HEK293 (cell line): Measurements from ENCODE around the gene NKPD1.

Experiments used
- CTCF ChIA-PET: fragments of 350-600 bp; formaldehyde crosslinking; extraction: SDS; loops from one replicate; lab custom pipeline; 2021; ENCODE audit warnings: antibody characterized with exemption; lab: Yijun Ruan, JAX
- POLR2A ChIA-PET: fragments of 300-600 bp; formaldehyde crosslinking; extraction: SDS; loops from one replicate; lab custom pipeline; 2020; ENCODE audit warnings: antibody characterized with exemption, inconsistent platforms; lab: Yijun Ruan, JAX
- H3K27ac ChIP-seq: fragments of 200-500 bp; sonication (Bioruptor generic); 2 replicates; pipeline ENCODE4 v1.5.1; 2014; ENCODE audit warnings: low read depth, low read length, control low read depth, inconsistent platforms; ENCODE audit errors: extremely low read depth
- H3K36me3 ChIP-seq, 2 experiments: fragments of 200-500 bp in 1 of 2; sonication (Bioruptor generic) in 1 of 2; 1 replicate in 1 of 2; 2 replicates in 1 of 2; pipeline ENCODE4 v1.5.1; 2014 to 2017; ENCODE audit warnings: inconsistent platforms in 2 of 2, low read length in 2 of 2; ENCODE audit not compliant: control insufficient read depth in 2 of 2, insufficient read depth in 1 of 2
- H3K4me1 ChIP-seq: fragments of 200-500 bp; sonication (Bioruptor generic); 2 replicates; pipeline ENCODE4 v1.5.1; 2014; ENCODE audit warnings: mild to moderate bottlenecking, low read length, inconsistent platforms; ENCODE audit not compliant: control insufficient read depth, insufficient read depth
- H3K4me3 ChIP-seq: 2 replicates; pipeline ENCODE4 v1.5.1; 2011; ENCODE audit warnings: low read depth, mild to moderate bottlenecking, control low read depth, low read length, moderate library complexity
- H3K9me3 ChIP-seq: fragments of 200-500 bp; sonication (Bioruptor generic); 2 replicates; pipeline ENCODE4 v1.5.1; 2014; ENCODE audit warnings: low read depth, low read length, inconsistent platforms; ENCODE audit not compliant: control insufficient read depth, insufficient read depth
- EGR2 ChIP-seq: fragments of 450-650 bp; formaldehyde crosslinking; IDR thresholded peaks from 2 replicates; pipeline ENCODE4 v1.5.1; 2016; ENCODE audit warnings: low read depth, missing biosample characterization, missing genetic modification characterization
- GLIS1 ChIP-seq: fragments of 450-650 bp; formaldehyde crosslinking; IDR thresholded peaks from 2 replicates; pipeline ENCODE4 v1.5.1; 2016; ENCODE audit warnings: missing biosample characterization, missing genetic modification characterization
- GLIS2 ChIP-seq: fragments of 450-650 bp; formaldehyde crosslinking; IDR thresholded peaks from 2 replicates; pipeline ENCODE4 v1.5.1; 2016; ENCODE audit warnings: missing biosample characterization, missing genetic modification characterization
- HIC1 ChIP-seq: fragments of 450-650 bp; formaldehyde crosslinking; IDR thresholded peaks from 2 replicates; pipeline ENCODE4 v1.5.1; 2016; ENCODE audit warnings: missing biosample characterization, missing genetic modification characterization
- KLF9 ChIP-seq: fragments of 450-650 bp; formaldehyde crosslinking; IDR thresholded peaks from 2 replicates; pipeline ENCODE4 v1.5.1; 2016; ENCODE audit warnings: missing biosample characterization, missing genetic modification characterization, low read depth
- OSR2 ChIP-seq: fragments of 450-650 bp; formaldehyde crosslinking; IDR thresholded peaks from 2 replicates; pipeline ENCODE4 v1.5.1; 2016; ENCODE audit warnings: missing biosample characterization, missing genetic modification characterization
- SALL2 ChIP-seq: fragments of 450-650 bp; formaldehyde crosslinking; IDR thresholded peaks from 2 replicates; pipeline ENCODE4 v1.5.0; 2017; ENCODE audit warnings: missing biosample characterization, mild to moderate bottlenecking, missing genetic modification characterization, borderline replicate concordance
- SP3 ChIP-seq: fragments of 450-650 bp; formaldehyde crosslinking; IDR thresholded peaks from 2 replicates; pipeline ENCODE4 v1.5.1; 2016; ENCODE audit warnings: missing biosample characterization, missing genetic modification characterization
- TCF7L2 ChIP-seq: IDR thresholded peaks from 2 replicates; pipeline ENCODE4 v1.6.1; 2011; ENCODE audit warnings: low read depth, mild to moderate bottlenecking, inconsistent platforms, low read length, moderate library complexity, borderline replicate concordance
- ZBTB10 ChIP-seq: fragments of 450-650 bp; formaldehyde crosslinking; IDR thresholded peaks from 2 replicates; pipeline ENCODE4 v1.5.1; 2016; ENCODE audit warnings: missing biosample characterization, missing genetic modification characterization
- ZBTB20 ChIP-seq: fragments of 450-650 bp; formaldehyde crosslinking; IDR thresholded peaks from 2 replicates; pipeline ENCODE4 v1.5.1; 2016; ENCODE audit warnings: missing biosample characterization, missing genetic modification characterization
- ZBTB26 ChIP-seq: fragments of 450-650 bp; formaldehyde crosslinking; optimal IDR thresholded peaks from 2 replicates; pipeline ENCODE3; 2016; ENCODE audit warnings: missing biosample characterization, mild to moderate bottlenecking, missing genetic modification characterization
- ZBTB44 ChIP-seq: fragments of 450-650 bp; IDR thresholded peaks from 2 replicates; pipeline ENCODE4 v1.5.1; 2018; ENCODE audit warnings: missing biosample characterization, mild to moderate bottlenecking, missing genetic modification characterization
- ZFHX2 ChIP-seq: fragments of 450-650 bp; formaldehyde crosslinking; conservative IDR thresholded peaks from 2 replicates; pipeline ENCODE4 v1.5.1; 2016; ENCODE audit warnings: missing biosample characterization, missing genetic modification characterization
- ZIC2 ChIP-seq: fragments of 450-650 bp; formaldehyde crosslinking; IDR thresholded peaks from 2 replicates; pipeline ENCODE4 v1.5.1; 2016; ENCODE audit warnings: missing biosample characterization, missing genetic modification characterization
- ZNF660 ChIP-seq: fragments of 450-650 bp; IDR thresholded peaks from 2 replicates; pipeline ENCODE4 v1.5.1; 2018; ENCODE audit warnings: missing biosample characterization, mild to moderate bottlenecking, missing genetic modification characterization

Gene NKPD1

GRCh38 chr19:45153339-45154063 lies 7.3 kb downstream of the NKPD1 start:
- H3K36me3 ChIP-seq, result no peaks in the 10 kb centered on the region
- H3K4me3 ChIP-seq, result no peak overlapping the region
- POLR2A ChIA-PET, result interaction anchor here (1.1 to 2.2 kb wide), 3 partner anchors 25 to 152 kb away, joined by 3 to 11 read pairs (median 8); partner anchors contain the start of genes BLOC1S3 and TRAPPC6A
- CTCF ChIA-PET, result interaction anchor here (0.7 to 2.0 kb wide), 4 partner anchors 10 to 50 kb away, joined by 3 to 6 read pairs (median 4); partner anchors contain the start of genes BLOC1S3 and TRAPPC6A
- no peaks in the 10 kb centered on the region for H3K9me3 ChIP-seq
- no peak overlapping the region for H3K27ac ChIP-seq
- TF ChIP-seq GLIS2 (tag by site-specific recombination) (peak; percentile 14; the same call in 1 of the 2 replicates), SP3 (tag by site-specific recombination) (0 out of 2 replicates have a peak, but pooled peaks have one; percentile 31), ZBTB20 (tag by site-specific recombination) (peak; percentile 57), ZBTB10 (tag by site-specific recombination) (no peak), ZBTB44 (peak; percentile 86), ZBTB26 (peak; percentile 61), HIC1 (tag by site-specific recombination) (0 out of 2 replicates have a peak, but pooled peaks have one; percentile 21), ZIC2 (tag by site-specific recombination) (peak; percentile 94), OSR2 (tag by site-specific recombination) (0 out of 2 replicates have a peak, but pooled peaks have one; percentile 39), ZFHX2 (tag by site-specific recombination) (peak; percentile 82), GLIS1 (tag by site-specific recombination) (peak; percentile 70), SALL2 (0 out of 2 replicates have a peak, but pooled peaks have one; percentile 23), ZNF660 (no peak), KLF9 (tag by site-specific recombination) (0 out of 2 replicates have a peak, but pooled peaks have one; percentile 20), TCF7L2 (no peak), EGR2 (tag by site-specific recombination) (no peak)
- H3K4me1 ChIP-seq, result peaks cover 2% of the 10 kb centered on the region; the same call in 1 of the 2 replicates
